B cell (primary cell): ENCODE results near the gene CNTNAP1.

Experiments
- EZH2 ChIP-seq: IDR thresholded peaks from 2 replicates; pipeline ENCODE4 v1.6.1; 2012; ENCODE audit warnings: borderline replicate concordance, low read depth, mild to moderate bottlenecking, moderate library complexity, low read length; ENCODE audit not compliant: insufficient read depth, poor library complexity, severe bottlenecking
- TF ChIP-seq, protein P1 (sequence below): fragments of 200-600 bp; IDR thresholded peaks from one replicate; pipeline ENCODE4 v1.8.0; 2022; ENCODE audit warnings: antibody characterized with exemption, mild to moderate bottlenecking

DNA sequence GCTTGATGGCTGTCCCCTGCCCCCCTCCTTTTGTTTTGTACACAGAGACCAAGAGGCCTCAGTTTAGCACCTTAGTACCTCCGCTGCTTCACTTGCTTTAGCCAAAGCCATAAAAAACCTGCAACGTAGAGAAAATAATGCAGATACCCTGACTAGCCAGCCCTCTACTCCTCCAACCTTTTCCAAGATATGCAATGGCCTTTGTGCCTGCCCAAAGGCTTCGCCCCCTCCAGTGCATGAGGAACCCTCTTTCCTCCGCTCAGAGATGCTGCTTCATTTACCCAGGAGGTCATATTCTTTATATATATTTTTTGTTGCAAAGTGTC, 17.0 kb downstream of the CNTNAP1 start:
- TF ChIP-seq, protein P1, sequence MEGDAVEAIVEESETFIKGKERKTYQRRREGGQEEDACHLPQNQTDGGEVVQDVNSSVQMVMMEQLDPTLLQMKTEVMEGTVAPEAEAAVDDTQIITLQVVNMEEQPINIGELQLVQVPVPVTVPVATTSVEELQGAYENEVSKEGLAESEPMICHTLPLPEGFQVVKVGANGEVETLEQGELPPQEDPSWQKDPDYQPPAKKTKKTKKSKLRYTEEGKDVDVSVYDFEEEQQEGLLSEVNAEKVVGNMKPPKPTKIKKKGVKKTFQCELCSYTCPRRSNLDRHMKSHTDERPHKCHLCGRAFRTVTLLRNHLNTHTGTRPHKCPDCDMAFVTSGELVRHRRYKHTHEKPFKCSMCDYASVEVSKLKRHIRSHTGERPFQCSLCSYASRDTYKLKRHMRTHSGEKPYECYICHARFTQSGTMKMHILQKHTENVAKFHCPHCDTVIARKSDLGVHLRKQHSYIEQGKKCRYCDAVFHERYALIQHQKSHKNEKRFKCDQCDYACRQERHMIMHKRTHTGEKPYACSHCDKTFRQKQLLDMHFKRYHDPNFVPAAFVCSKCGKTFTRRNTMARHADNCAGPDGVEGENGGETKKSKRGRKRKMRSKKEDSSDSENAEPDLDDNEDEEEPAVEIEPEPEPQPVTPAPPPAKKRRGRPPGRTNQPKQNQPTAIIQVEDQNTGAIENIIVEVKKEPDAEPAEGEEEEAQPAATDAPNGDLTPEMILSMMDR, result no peak
- TF ChIP-seq EZH2, result no peak
